Hematopoietic multipotent progenitor cell treated with erythropoietin and hydrocortisone succinate and interleukin-3 and kit ligand, for 6 days (in vitro differentiated cells): ENCODE measurements around the gene AGTR1.
"Not testable (repeated sequence)": the region's sequence is repeated elsewhere in the genome, so short reads cannot be mapped to it uniquely, and the experiment has no call there.

Experiments used
- DNase-seq: peaks from one replicate; pipeline ENCODE4 v3.0.0-alpha.2; 2015

AGTR1 gene

DNA sequence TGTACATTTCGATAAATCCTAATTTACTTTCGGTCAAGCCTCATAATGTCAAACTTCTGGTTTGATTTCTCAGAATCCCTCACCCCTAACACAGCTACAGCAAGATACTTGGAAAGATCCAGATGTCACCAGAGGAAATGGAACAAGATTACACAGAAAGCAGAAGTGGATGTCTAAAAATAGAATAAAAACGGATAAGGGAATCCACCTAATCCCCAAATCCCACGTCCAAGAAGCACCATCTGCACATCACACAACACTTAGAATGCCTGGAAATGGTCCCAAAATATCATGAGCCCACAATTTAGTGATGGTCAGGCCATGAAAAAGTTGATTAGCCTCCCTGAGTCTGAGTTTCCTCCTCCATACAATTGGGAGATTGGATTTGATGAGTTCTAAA, 61.7 kb downstream of the AGTR1 start:
- no peak for DNase-seq

DNA sequence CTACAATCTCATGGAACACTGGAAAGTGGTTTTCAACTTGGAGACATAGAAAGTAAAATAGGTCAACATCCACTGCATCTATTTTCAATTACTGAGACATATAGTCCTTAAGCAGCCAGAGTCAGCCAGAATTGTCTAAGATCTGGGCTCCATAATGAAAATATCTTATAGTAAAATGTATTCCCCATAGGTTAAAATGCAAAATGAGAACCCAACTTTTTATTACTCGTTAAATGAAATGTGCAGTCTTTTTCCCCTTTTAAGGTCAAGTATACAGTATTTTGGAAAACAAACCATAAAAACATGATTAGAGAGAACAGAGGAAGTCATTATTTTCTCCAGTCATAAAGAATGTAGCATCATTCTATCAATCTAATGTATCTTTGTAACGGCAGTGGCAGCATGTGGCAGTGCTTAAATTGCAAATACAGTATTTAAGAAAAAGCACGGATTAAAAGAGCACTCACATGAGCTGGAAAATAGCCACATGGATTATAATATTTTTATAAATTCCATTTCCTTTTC, 65.5 kb downstream of the AGTR1 start:
- no peak for DNase-seq

DNA sequence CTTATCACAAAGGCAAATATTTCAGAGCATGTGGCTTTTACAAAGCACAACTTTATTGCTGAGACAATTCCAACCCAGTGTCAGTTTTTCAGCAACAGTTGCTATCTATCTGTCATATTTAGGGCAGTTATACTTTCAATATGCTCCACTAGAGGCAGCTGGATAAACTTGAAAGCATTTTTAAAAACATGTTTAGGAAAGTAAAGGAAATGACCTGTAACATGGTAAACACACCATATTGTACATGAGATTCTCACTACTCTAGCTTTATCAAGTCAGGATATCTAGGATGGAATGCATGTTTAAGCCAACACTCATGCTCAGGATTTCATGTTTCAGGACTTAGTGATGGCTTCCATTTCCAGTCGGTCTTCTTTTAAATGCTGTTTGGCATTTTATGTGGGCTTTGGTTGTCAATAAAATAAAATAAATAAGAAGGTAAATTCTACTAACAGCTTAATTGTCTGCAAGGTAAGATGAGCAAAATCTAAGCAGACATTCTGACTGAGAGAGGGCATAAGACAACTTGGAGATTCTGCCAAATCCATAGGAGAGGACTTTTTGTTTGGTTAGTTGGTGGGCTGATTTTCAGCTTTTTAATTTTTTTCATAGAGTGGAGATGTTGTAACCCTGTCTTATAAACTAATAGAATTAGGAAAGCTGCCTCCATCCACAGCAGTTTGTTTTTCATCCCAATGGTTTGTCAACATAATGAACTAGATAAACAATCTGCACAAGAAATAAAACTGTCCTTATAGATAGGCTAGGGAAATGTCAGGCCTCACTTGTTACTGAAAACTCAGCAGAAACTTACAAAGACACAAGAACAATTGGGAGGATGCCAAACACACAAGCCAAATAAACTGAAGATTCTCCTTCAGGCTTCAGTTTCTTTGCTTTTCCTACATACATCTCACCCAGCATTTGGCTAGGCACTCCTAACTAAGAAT, 66.6 kb downstream of the AGTR1 start:
- DNase-seq = no peak

DNA sequence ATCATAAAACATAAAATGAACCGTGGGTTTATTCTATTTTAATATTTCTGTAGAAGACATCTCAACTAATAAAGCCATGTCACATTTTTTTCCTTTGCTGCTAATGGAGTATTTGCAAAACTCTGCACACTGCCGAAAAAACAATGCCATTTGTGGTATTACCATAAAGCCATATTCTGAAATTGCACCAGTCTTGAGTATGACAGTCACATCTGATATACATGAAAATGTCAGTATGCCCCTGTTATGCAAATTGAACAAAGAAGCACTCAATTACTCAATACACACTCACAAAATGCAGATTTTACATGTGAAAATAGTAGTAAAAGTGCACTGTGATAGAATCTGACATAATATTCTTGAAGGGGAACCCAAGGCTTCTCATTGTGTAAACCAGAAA, 74.7 kb downstream of the AGTR1 start:
- no peak for DNase-seq

DNA sequence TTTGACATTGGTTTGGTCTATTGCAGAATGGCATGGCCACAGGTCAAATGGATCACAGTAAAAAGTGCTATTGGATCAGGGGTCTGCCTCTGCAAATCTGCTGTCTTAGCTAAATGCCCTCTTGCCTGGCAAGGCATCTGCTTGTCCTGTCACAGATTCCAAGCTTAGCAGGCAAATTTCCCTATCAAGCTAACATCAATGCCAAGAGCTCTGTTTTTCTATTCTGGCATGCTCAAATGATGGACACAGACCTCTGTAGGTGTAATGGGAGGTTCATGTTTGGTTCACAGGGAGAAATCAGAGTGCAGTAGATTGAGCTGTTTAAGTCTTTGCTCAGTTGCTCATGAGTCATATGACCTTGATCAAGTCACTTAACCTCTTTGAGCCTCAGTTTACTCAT, 75.1 kb downstream of the AGTR1 start:
- DNase-seq = no peak

DNA sequence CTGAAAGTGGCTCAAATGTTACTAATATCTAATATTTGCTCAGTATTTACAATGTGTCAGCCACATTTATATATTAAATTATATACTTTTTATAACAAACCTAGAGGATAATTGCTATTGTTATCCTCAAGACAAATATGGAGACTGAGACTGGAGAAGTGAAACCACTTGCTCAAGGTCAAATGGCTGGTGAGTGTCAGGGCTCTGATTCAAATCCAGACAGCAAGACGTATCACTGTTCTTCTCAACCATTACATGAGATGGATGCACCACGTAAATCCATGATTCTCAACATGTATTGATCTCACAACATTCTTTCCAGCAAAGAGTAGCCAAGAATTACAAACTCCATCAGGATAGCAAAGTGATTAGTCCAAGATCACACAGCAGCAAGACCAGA, 76.1 kb downstream of the AGTR1 start:
- DNase-seq = no peak

DNA sequence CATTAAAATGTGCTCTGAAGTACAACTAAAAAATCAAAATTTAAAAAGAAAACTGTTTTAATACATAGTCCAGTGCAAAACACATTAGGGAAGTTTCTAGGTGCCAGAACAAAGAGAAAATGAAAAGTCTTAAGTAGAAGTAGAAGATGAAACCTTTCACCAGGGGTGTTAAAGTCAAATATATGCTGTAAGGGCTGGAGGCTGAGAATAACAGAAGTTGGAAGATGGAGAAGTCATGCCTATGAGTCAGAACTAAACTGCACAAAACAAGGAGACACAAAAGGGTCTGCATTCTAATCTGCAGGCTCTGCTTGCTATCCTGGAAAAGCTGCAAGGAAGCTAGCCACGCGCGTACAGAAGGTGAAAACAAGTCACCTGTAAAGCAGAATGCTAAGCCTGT, 81.2 kb downstream of the AGTR1 start:
- DNase-seq = no peak

DNA sequence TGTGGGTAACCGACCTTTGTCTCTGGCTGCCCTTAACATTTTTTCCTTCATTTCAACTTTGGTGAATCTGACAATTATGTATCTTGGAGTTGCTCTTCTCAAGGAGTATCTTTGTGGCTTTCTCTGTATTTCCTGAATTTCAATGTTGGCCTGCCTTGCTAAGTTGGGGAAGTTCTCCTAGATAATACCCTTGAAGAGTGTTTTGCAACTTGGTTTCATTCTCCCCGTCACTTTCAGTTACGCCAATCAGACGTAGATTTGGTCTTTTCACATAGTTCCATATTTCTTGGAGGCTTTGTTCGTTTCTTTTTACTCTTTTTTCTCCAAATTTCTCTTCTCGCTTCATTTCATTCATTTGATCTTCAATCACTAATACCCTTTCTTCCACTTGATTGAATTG, 87.3 kb downstream of the AGTR1 start:
- DNase-seq = not testable (repeated sequence)

DNA sequence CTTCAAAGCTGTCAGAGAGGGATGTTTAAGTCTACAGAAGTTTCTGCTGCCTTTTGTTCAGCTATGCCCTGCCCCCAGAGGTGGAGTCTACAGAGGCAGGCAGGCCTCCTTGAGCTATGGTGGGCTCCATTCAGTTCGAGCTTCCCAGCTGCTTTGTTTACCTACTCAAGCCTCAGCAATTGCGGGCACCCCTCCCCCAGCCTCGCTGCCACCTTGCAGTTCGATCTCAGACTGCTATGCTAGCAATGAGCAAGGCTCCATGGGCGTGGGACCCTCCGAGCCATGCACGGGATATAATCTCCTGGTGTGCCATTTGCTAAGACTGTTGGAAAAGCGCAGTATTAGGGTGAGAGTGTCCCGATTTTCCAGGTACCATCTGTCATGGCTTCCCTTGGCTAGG, 88.5 kb downstream of the AGTR1 start:
- not testable (repeated sequence) for DNase-seq

DNA sequence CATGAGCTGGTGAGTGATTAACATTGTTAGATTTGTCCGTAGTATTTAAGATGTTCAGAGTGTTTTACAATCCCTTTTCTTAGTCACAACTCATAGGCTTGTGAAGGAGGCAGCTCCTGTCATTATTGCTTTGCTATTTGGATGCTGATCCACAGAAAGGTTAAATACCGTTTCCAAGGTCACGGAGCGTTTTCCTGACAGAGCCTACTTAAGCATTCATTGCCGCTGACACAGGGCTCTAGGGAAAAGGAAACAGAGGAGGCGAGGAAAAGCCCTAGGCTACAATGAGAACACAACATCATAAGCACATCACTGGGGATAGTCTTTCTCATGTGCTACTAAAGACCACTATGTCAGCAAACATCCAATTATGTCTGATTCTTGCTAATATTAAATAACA, 91.4 kb downstream of the AGTR1 start:
- no peak for DNase-seq

DNA sequence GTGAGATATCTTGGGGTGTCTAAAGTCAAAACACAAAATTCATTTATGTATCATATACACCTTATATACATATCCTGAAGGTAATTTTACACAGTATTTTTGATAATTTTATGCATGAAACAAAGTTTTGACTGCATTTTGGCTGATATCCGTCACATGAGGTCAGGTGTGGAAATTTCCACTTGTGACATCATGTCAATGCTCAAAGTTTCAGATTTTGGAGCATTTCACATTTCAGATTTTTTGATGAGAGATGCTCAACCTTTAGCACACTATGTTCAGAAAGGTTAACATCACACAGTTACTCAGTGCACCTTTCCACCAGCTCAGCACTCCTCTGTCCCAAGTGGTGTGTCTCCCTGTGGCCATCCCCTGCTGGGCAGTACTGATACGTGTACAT, 92.2 kb downstream of the AGTR1 start:
- no peak for DNase-seq

DNA sequence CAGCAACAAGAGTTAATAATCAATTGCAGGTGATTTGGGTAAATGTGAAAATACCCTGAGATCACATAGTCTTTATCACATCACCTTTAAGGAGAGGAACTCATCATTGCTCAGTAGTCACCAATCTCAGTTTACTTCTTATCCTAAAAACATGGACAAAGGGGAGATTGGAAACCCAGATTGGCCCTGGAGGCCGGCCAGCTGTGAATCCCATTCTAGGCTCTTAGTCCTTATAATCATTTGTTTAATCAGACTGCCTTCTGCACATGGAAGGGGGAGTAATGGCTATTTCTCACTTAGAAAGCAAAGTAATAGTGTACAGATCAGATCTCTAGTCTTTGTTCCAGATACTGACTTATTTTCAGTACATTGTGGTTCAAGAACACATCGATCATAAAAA, 92.7 kb downstream of the AGTR1 start:
- no peak for DNase-seq

DNA sequence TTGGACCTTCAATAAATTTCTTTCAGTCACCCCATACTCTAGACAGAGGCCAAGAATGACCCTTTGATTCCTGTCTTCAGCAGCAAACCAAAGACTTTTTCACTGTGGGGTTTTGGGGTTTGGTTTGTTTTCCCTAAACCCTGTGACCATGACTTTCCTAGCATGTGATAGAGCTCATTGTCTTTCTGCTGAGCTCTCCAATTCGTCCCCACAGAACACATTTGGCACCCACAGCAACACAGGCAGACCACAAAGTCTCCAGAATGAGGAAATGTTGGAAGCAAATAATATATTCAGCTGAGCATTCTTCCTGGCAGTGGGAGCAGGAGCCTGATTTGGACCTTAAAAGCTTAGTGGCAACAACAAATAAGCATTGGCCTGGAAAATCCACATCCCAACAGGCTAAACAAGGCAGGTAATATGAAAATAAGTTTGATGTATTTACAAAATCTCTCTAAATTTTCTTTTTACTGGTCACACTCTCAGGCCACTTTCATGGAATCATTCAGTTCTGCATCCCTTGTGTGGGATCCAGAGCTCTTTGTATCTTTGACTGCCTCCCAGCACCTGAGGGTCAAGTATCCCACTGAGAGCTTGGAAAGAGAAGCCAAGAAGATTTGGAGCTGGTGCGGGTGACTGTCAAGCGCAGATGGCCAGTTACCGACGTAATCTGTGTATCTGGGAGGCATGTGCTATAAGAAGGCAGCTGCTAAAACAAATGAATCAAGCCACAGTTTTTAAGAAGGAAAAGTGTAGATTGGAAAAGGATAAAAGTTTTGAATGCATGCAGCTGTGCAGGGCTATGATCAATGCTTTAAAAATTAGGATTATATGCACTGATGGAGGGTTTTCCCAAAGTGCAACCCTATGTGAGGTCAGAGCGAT, 93.4 kb downstream of the AGTR1 start:
- DNase-seq = peak; percentile 8

DNA sequence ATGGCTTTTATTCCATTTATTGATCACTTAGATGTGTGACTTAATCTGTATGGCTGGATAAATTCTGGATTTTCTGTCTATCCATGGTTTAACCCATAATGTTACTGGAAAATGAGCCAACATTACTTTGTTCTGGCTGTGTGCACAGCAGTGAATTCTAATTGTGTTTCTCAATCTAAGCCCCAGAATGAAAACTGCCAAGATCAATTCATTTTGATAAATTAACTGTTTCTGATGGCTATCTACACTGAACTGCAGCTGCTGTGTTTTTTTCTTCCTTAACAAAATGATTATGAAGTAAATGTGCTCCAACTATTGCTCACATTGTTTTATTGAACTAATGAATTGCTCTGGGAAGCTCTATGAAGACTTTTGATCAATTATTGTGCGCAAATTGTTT, 94.2 kb downstream of the AGTR1 start:
- DNase-seq = peak; percentile 23

DNA sequence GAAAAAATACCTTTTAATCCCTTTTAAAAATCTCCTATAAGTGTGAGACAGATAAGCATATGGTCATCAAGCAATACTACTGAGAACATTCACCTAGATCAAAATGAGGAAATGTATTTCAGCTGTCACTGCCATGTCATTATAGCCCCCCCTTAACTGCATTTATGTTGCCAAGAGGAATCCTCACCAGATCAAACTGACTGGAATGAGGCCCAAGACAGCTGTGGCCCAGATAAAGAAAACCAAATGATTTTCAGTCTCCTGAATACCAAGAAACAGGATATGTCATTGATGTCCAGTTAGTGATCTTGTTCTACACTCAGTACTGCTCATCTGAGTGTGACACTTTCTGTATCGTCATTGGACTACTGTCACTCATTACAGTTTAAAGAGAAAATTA, 94.8 kb downstream of the AGTR1 start:
- peak; percentile 70 for DNase-seq
